Measurements from ENCODE around the gene CCDC126.

- no peak for TF ChIP-seq CTCF (IDR thresholded peaks at IDR 0.05)
- no peak for TF ChIP-seq POLR2A (IDR thresholded peaks at IDR 0.05)
These were observed 36.2 kb downstream of the CCDC126 start for GRCh38 chr7:23633417-23633816.
